Activated naive CD4-positive, alpha-beta T cell (primary cell): ENCODE measurements around the gene ARMC9.
"Not testable (repeated sequence)": the region's sequence is repeated elsewhere in the genome, so short reads cannot be mapped to it uniquely, and the experiment has no call there.

Experiments
- DNase-seq, 4 experiments: peaks; one replicate each; lab custom pipeline; 2025; lab: John Stamatoyannopoulos, UW

ARMC9 gene

GRCh38 chr2:231287696-231288095 is 89.3 kb downstream of the ARMC9 start:
- no peak for DNase-seq

GRCh38 chr2:231288590-231288989 is 90.2 kb downstream of the ARMC9 start:
- no peak for DNase-seq

- no peak for DNase-seq
Measured at GRCh38 chr2:231290321-231291015, 92.0 kb downstream of the ARMC9 start.

GRCh38 chr2:231292472-231293134 is 94.2 kb downstream of the ARMC9 start:
- no peak for DNase-seq

GRCh38 chr2:231293163-231293562 is 94.7 kb downstream of the ARMC9 start:
- no peak for DNase-seq

- no peak for DNase-seq
Measured at GRCh38 chr2:231294116-231294515, 95.7 kb downstream of the ARMC9 start.

- no peak for DNase-seq
Measured at GRCh38 chr2:231294571-231295362, 96.3 kb downstream of the ARMC9 start.

GRCh38 chr2:231295363-231295655 is 96.9 kb downstream of the ARMC9 start:
- DNase-seq, result no peak

- no peak for DNase-seq
Measured at GRCh38 chr2:231296401-231296974, 98.1 kb downstream of the ARMC9 start.

- DNase-seq, result no peak
Measured at GRCh38 chr2:231297108-231297908, 98.9 kb downstream of the ARMC9 start.

- no peak for DNase-seq
Measured at GRCh38 chr2:231298091-231298490, 99.7 kb downstream of the ARMC9 start.

- DNase-seq, result no peak
Measured at GRCh38 chr2:231299267-231299666, 100.8 kb downstream of the ARMC9 start.

- DNase-seq, result no peak
Measured at GRCh38 chr2:231300020-231300721, 101.7 kb downstream of the ARMC9 start.

- DNase-seq, result no peak
Measured at GRCh38 chr2:231300722-231301076, 102.3 kb downstream of the ARMC9 start.

GRCh38 chr2:231304259-231304658 is 105.8 kb downstream of the ARMC9 start:
- DNase-seq, result not testable (repeated sequence)

GRCh38 chr2:231305221-231305620 is 106.8 kb downstream of the ARMC9 start:
- DNase-seq, result no peak

GRCh38 chr2:231306791-231307393 is 108.5 kb downstream of the ARMC9 start:
- no peak for DNase-seq

GRCh38 chr2:231308219-231308618 is 109.8 kb downstream of the ARMC9 start:
- no peak for DNase-seq

GRCh38 chr2:231308631-231309428 is 110.4 kb downstream of the ARMC9 start:
- no peak for DNase-seq

- no peak for DNase-seq
Measured at GRCh38 chr2:231312066-231312465, 113.6 kb downstream of the ARMC9 start.
